Stimulated activated CD4-positive, alpha-beta T cell treated with anti-CD3 and anti-CD28 coated beads, Interleukin-12 subunit alpha, Interleukin-12 subunit beta, amount 100 ng/mL, for 24 hours (primary cell): Measurements from ENCODE around the gene EVPLL.
"Not testable (repeated sequence)": the region's sequence is repeated elsewhere in the genome, so short reads cannot be mapped to it uniquely, and the experiment has no call there.

Experiments
- DNase-seq, 2 experiments: peaks; one replicate each; pipeline ENCODE4 v3.0.0-alpha.2; 2020; ENCODE audit warnings: low read depth in 2 of 2

EVPLL gene

GRCh38 chr17:18379246-18380146, 1.9 kb downstream of the EVPLL start:
- no peak for DNase-seq

GRCh38 chr17:18380471-18381157, 3.0 kb downstream of the EVPLL start:
- DNase-seq = no peak

GRCh38 chr17:18381158-18381952, 3.8 kb downstream of the EVPLL start:
- no peak for DNase-seq

- no peak for DNase-seq
These were observed 4.3 kb downstream of the EVPLL start for GRCh38 chr17:18381953-18382245.

- DNase-seq = no peak
These were observed 5.0 kb downstream of the EVPLL start for GRCh38 chr17:18382441-18383078.

- DNase-seq = not testable (repeated sequence)
These were observed 5.5 kb downstream of the EVPLL start for GRCh38 chr17:18383079-18383481.

- DNase-seq = not testable (repeated sequence)
These were observed 6.7 kb downstream of the EVPLL start for GRCh38 chr17:18384271-18384670.

GRCh38 chr17:18387583-18387982, 10.0 kb downstream of the EVPLL start:
- DNase-seq = not testable (repeated sequence)

GRCh38 chr17:18388266-18388665, 10.7 kb downstream of the EVPLL start:
- DNase-seq = not testable (repeated sequence)

- DNase-seq = not testable (repeated sequence)
These were observed 11.2 kb downstream of the EVPLL start for GRCh38 chr17:18388728-18389127.

- DNase-seq = not testable (repeated sequence)
These were observed 24.5 kb downstream of the EVPLL start for GRCh38 chr17:18401872-18402590.

- DNase-seq = not testable (repeated sequence)
These were observed 25.6 kb downstream of the EVPLL start for GRCh38 chr17:18403166-18403565.

GRCh38 chr17:18403604-18404003, 26.0 kb downstream of the EVPLL start:
- not testable (repeated sequence) for DNase-seq

GRCh38 chr17:18408906-18409305, 31.3 kb downstream of the EVPLL start:
- not testable (repeated sequence) for DNase-seq

GRCh38 chr17:18409321-18409720, 31.7 kb downstream of the EVPLL start:
- DNase-seq = not testable (repeated sequence)

- not testable (repeated sequence) for DNase-seq
These were observed 33.2 kb downstream of the EVPLL start for GRCh38 chr17:18410736-18411135.

GRCh38 chr17:18411377-18411864, 33.8 kb downstream of the EVPLL start:
- peak; percentile 4 to 11 for DNase-seq

GRCh38 chr17:18412001-18412538, 34.5 kb downstream of the EVPLL start:
- not testable (repeated sequence) for DNase-seq

- not testable (repeated sequence) for DNase-seq
These were observed 43.9 kb downstream of the EVPLL start for GRCh38 chr17:18421521-18421920.

- DNase-seq = not testable (repeated sequence)
These were observed 44.9 kb downstream of the EVPLL start for GRCh38 chr17:18422464-18422863.
